NCI-H774 (cell line): ENCODE measurements around the gene KAT14.
"Not testable (repeated sequence)": the region's sequence is repeated elsewhere in the genome, so short reads cannot be mapped to it uniquely, and the experiment has no call there.

ENCODE experiments used
- DNase-seq: peaks from one replicate; lab custom pipeline; 2025; lab: John Stamatoyannopoulos, UW

KAT14 gene

DNA sequence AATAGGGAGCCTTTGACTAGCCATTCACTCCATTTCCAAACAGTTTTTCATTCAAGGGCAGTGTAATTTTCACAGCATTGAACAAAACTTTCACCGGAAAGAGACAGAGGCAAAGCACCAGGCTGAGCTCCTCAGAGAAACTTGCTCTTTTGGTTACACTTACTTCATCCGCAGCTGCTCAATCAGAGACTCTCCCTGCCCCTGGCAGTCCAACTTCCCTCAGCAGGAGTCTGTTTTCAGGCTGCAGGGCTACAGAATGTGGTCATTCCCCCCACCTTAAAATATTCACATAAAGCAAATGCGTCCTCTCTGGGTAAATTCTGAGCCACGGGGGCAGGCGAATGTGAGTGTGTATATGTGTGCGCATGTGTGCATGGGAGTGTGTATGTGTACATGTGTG lies 80.6 kb downstream of the KAT14 start:
- no peak for DNase-seq

DNA sequence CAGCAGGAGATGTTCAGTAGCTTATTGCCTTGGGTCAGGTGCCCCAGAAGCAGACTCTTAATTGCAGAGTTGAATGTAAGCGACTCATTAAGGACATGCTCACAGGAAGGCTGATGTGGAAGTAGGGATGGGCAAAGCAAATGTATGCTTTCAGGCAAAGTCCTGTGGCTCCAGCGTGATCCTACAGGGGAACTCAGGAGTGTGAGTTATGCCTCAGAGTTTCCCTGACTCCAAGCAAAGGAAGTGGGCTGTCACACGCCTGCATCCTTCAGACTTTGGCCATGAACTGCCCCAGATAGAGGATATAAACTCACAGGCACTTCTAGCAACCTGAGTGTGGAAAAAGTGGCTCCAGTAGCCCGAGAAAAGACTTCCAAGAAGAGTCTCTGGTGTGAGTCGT lies 85.7 kb downstream of the KAT14 start:
- no peak for DNase-seq

DNA sequence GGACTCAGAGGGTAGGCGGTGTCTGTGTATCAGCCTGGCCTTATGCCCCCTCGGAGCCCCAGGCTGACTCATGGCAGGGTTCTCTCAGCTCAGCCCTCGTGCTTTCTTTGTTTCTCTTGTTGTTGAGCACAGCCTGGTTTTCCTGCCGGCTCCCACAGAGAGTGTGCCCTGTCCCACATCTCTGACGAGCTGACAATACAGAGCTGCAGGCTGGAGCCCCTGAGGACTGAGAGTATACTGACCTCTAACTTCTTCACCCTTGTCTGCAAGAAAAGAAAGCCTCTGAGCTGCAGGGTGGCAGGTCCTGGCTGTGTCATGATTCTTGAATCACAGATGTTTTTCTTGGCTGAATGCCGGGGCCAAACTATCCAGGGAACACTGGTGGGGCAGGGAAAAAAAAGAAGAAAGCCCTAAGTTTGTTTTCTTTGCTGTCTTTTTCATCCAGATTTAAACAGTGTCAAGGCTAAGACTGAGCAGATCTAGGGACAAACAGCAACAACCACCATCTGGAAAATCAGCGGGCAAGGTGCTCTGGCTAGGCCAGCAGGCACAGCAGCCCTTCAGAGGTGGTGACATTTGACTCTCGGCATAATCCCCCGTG lies 87.4 kb downstream of the KAT14 start:
- no peak for DNase-seq

DNA sequence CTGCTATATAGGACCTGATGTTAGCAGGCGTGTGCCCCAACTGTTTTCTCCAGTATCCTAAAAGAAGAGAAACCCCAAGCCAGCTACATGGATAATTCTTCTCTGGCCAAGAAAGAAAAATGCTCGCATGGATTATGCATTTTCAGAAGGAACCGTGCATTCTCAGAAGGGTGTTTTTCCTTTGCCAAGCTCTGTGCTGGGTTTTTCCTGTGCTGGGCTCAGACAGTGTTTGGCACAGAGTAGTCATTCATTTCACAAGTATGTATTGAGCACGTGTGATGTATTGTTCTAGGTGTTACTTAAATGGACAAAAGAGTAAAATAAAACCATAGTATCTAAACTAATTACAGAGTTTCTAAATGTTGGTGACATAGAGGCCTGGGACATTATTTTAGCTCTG lies 88.0 kb downstream of the KAT14 start:
- DNase-seq, result no peak

DNA sequence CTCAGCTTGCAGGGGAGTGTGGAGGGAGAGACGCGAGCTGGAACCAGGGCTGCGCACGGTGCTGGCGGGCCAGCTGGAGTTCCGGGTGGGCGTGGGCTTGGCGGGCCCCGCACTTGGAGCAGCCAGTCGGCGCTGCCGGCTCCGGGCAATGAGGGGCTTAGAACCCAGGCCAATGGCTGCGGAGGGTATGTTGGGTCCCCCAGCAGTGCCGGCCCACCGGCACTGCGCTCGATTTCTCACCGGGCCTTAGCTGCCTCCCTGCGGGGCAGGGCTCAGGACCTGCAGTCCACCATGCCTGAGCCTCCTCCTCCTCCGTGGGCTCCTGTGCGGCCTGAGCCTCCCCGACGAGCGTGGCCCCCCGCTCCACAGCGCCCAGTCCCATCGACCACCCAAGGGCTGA lies 89.1 kb downstream of the KAT14 start:
- DNase-seq, result not testable (repeated sequence)

DNA sequence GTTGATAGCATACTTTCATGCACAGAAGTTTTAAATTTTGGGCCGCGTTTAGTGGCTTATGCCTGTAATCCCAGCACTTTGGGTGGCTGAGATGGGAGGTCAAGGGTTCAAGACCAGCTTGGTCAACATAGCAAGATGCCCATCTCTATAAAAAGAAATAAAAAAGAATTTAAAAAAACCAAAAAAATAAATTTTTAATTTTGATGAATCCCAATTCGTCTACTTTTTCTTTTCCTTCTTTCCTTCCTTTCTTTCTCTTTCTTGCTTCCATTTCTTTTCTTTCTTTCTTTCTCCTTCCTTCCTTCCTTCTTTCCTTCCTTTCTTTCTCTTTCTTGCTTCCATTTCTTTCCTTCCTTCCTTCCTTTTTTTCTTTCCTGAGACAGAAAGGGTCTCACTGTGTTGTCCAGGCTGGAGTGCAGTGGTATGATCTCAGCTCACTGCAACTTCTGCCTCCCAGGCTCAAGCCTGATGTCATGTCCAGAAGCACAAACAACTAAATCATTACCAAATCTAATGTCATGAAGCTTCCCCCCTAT lies 95.8 kb downstream of the KAT14 start:
- DNase-seq, result no peak
